Gastrocnemius medialis (tissue), 4 donors: ENCODE results near the gene KIF1B. TPM values are rescaled to one million over a fixed set of nuclear protein-coding genes. Genes with fewer than 3 reads are reported as not detected.

ENCODE experiments used
- ATAC-seq, 2 donors: fragments of 150-250 bp; one replicate each; pipeline ENCODE4 v1.9.1; 2016
- DNase-seq, 2 donors: peaks; one replicate each; pipeline ENCODE4 v3.0.0-alpha.2; 2019
- H3K27ac ChIP-seq, 4 donors: fragments of 200-600 bp; sonication (generic); 1 replicate in 1 of 4; 2 replicates in 3 of 4; pipeline ENCODE4 v1.5.1; 2016 to 2018; ENCODE audit warnings: mild to moderate bottlenecking in 2 of 4, moderate library complexity in 1 of 4
- H3K27me3 ChIP-seq, 3 donors: fragments of 200-600 bp; sonication (generic) in 2 of 3; 1 replicate in 1 of 3; 2 replicates in 2 of 3; pipeline versions ENCODE4 v1.5.1 to v1.6.0; 2016 to 2019; ENCODE audit warnings: mild to moderate bottlenecking in 1 of 3, moderate library complexity in 1 of 3
- H3K36me3 ChIP-seq, 2 donors: fragments of 200-600 bp; sonication (generic) in 1 of 2; one replicate each; pipeline ENCODE4 v1.5.1; 2017 to 2018
- H3K4me1 ChIP-seq, 2 donors: fragments of 200-600 bp; sonication (generic) in 1 of 2; one replicate each; pipeline ENCODE4 v1.5.1; 2016 to 2017; ENCODE audit warnings: mild to moderate bottlenecking in 2 of 2
- H3K4me3 ChIP-seq, 4 donors: fragments of 200-600 bp; sonication (generic) in 3 of 4; 1 replicate in 1 of 4; 2 replicates in 3 of 4; pipeline ENCODE4 v1.5.1; 2016 to 2019; ENCODE audit warnings: mild to moderate bottlenecking in 2 of 4
- H3K9me3 ChIP-seq, 3 donors: fragments of 200-600 bp; sonication (generic) in 2 of 3; 1 replicate in 1 of 3; 2 replicates in 2 of 3; pipeline ENCODE4 v1.5.1; 2016 to 2019
- POLR2A ChIP-seq, 2 donors: fragments of 450-650 bp; IDR thresholded peaks; one replicate each; pipeline ENCODE4 v1.6.1; 2017; ENCODE audit warnings: antibody characterized with exemption in 2 of 2, mild to moderate bottlenecking in 2 of 2, moderate library complexity in 2 of 2
- in situ Hi-C, 4 donors: fragments of 200-750 bp; cut with MboI; loops; one replicate each; pipeline versions ENCODE4 v1.15.0 to v1.8.0; 2017; ENCODE audit warnings: low sequenced_read_pairs in 4 of 4
- intact Hi-C: fragments of 100-400 bp; cut with DNase I; formaldehyde crosslinking; loops from one replicate; pipeline ENCODE4 v1.15.1; 2023; ENCODE audit warnings: low total_unique reads
- total RNA-seq, 4 donors: library from RNA; depleted of rRNA; stranded (reverse); fragments of >200 nt; gene quantifications; one replicate each; pipeline versions ENCODE4 v1.1.0 to v1.2.3, GENCODE V29; 2016
- TF ChIP-seq, protein P1 (sequence below), 5 experiments: fragments of 450-650 bp in 3 of 5; fragments of 200-600 bp in 2 of 5; sonication (generic) in 2 of 5; IDR thresholded peaks in 4 of 5; conservative IDR thresholded peaks in 1 of 5; 1 replicate in 4 of 5; 2 replicates in 1 of 5; pipeline ENCODE4 v1.5.1; 2016 to 2019; ENCODE audit warnings: antibody characterized with exemption in 5 of 5, mild to moderate bottlenecking in 3 of 5, moderate library complexity in 3 of 5

Gene KIF1B
- total RNA-seq, 4 donors from 2014 or later: 203 to 445 (median 306) TPM

- Histone ChIP-seq H3K4me1 (peaks cover 33 to 37% of the 10 kb centered on the region in 2 donors), H3K27ac (peak overlapping the region; percentile 98 to 99 (median 99)), H3K9me3 (no peaks in the 10 kb centered on the region), H3K4me3 (peak overlapping the region; percentile 83 to 89 (median 88)), H3K36me3 (no peaks in the 10 kb centered on the region), H3K27me3 (no peaks in the 10 kb centered on the region)
- in situ Hi-C loops: loop anchor here (10.0 to 25.0 kb wide), 3 partner anchors 125 to 135 kb away; no protein-coding TSS in a partner anchor
- TF ChIP-seq, protein P1, sequence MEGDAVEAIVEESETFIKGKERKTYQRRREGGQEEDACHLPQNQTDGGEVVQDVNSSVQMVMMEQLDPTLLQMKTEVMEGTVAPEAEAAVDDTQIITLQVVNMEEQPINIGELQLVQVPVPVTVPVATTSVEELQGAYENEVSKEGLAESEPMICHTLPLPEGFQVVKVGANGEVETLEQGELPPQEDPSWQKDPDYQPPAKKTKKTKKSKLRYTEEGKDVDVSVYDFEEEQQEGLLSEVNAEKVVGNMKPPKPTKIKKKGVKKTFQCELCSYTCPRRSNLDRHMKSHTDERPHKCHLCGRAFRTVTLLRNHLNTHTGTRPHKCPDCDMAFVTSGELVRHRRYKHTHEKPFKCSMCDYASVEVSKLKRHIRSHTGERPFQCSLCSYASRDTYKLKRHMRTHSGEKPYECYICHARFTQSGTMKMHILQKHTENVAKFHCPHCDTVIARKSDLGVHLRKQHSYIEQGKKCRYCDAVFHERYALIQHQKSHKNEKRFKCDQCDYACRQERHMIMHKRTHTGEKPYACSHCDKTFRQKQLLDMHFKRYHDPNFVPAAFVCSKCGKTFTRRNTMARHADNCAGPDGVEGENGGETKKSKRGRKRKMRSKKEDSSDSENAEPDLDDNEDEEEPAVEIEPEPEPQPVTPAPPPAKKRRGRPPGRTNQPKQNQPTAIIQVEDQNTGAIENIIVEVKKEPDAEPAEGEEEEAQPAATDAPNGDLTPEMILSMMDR (IDR thresholded peaks at IDR 0.05 in 4 of 5, conservative IDR thresholded peaks at IDR 0.05 in 1 of 5): no peak
- no peak for TF ChIP-seq POLR2A (IDR thresholded peaks at IDR 0.05)
- no peak for DNase-seq
- intact Hi-C loops: no loop called here
- ATAC-seq: no peak
These were observed 823 bp upstream of the KIF1B start for GRCh38 chr1:10209590-10209904.

DNA sequence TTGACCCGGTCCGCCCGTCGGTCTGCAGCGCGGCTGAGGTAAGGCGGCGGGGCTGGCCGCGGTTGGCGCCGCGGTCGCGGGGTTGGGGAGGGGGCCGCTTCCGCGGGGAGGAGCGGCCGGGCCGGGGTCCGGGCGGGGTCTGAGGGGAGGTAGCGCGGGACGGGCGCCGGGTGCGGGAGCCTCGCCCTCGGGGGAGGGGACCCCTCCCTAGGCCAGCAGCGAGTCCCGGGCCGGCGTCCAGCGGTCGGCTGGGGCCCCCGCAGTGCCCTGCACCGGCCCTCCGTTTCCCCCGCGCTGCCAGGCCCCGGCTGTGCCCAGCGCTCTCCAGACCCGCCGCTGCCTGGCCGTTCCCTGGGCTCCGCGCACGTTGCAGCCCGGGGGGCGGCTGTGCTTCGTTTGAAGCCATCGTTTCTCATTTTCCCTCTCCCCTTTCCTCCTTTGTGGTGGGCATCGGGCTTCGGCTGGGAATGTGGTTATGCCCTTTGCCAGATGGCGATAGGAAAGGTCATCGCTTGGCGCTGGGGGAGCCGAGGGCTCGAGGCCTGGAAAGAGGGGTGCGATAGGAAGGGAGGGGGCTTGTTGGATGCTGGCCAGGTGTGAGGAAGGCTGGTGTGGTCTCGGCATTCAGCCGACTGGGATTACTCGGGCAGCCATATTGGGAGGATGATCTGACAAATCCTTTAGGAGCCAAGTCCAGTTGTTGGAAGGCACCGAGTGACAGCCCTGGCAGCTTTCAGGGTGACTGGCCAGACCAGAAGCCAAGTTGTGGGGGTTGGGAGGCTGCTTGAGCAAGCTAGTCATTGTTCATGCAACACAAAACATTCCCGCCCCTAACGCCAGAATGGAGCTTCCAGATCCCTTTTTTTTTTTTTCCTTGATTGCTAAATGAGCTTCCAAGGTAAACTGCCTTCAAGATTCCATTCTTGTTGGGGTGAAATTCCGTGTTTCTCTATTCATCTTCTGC is 753 bp downstream of the KIF1B start:
- peaks cover 46 to 47% of the 10 kb centered on the region in 2 donors for H3K4me1 ChIP-seq
- H3K4me3 ChIP-seq: peak overlapping the region; percentile 83 to 89 (median 88)
- no peaks in the 10 kb centered on the region for H3K36me3 ChIP-seq
- no peaks in the 10 kb centered on the region for H3K27me3 ChIP-seq
- H3K27ac ChIP-seq: peak overlapping the region; percentile 98 to 99 (median 99)
- in situ Hi-C loops (loop anchor here in 2 of 4 donors (10.0 to 25.0 kb wide), 2 partner anchors 74 to 126 kb away; no protein-coding TSS in a partner anchor), intact Hi-C loops (loop anchor here (1.0 to 10.0 kb wide), 4 partner anchors 40 to 956 kb away; partner anchors contain the start of gene CENPS)
- TF ChIP-seq, protein P1 (IDR thresholded peaks at IDR 0.05 in 4 of 5, conservative IDR thresholded peaks at IDR 0.05 in 1 of 5): no peak
- peak; percentile 15 to 39 for TF ChIP-seq POLR2A (IDR thresholded peaks at IDR 0.05)
- peak; percentile 82 to 84 for ATAC-seq
- peak; percentile 98 to 99 for DNase-seq
- H3K9me3 ChIP-seq: no peaks in the 10 kb centered on the region

GRCh38 chr1:10211805-10212410 is 1.5 kb downstream of the KIF1B start:
- in situ Hi-C loops: loop anchor here in 2 of 4 donors (10.0 to 25.0 kb wide), 2 partner anchors 73 to 125 kb away; no protein-coding TSS in a partner anchor

DNA sequence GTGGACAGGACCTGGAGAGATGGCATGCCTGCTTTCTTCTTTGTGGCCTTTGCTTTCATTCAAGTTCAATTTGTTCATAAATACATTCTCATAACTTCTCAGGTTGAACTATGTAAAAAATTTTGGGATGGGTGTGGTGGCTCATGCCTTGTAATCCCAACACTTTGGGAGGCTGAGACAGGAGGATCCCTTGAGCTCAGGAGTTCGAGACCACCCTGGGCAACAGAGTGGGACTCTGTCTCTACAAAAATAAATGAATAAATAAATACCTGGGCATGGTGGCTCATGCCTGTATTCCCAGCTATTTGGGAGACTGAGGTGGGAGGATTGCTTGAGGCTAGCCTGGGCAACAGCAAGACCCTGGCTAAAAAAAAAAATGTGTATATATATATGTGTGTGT is 2.1 kb downstream of the KIF1B start:
- Histone ChIP-seq H3K9me3 (no peaks in the 10 kb centered on the region), H3K4me1 (peaks cover 60 to 61% of the 10 kb centered on the region in 2 donors), H3K27me3 (no peaks in the 10 kb centered on the region), H3K27ac (peak overlapping the region; percentile 98 to 99 (median 99)), H3K4me3 (peak overlapping the region; percentile 83 to 89 (median 88)), H3K36me3 (no peaks in the 10 kb centered on the region)
- intact Hi-C loops (loop anchor here (1.0 to 10.0 kb wide), 2 partner anchors 74 to 958 kb away; no protein-coding TSS in a partner anchor), in situ Hi-C loops (loop anchor here in 2 of 4 donors (10.0 to 25.0 kb wide), 2 partner anchors 72 to 125 kb away; no protein-coding TSS in a partner anchor)
- TF ChIP-seq, protein P1 (IDR thresholded peaks at IDR 0.05 in 4 of 5, conservative IDR thresholded peaks at IDR 0.05 in 1 of 5): no peak
- no peak for TF ChIP-seq POLR2A (IDR thresholded peaks at IDR 0.05)
- no peak for ATAC-seq
- no peak for DNase-seq

More at GRCh38 chr1:10211805-10212410, 1.5 kb downstream of the KIF1B start:
- TF ChIP-seq, protein P1 (IDR thresholded peaks at IDR 0.05 in 4 of 5, conservative IDR thresholded peaks at IDR 0.05 in 1 of 5): no peak
- peak in 1 of 2 donors; percentile 41 for TF ChIP-seq POLR2A (IDR thresholded peaks at IDR 0.05)
- peak; percentile 71 to 84 for DNase-seq
- intact Hi-C loops: loop anchor here (1.0 to 10.0 kb wide), 4 partner anchors 39 to 957 kb away; partner anchors contain the start of gene CENPS
- Histone ChIP-seq H3K4me1 (peaks cover 54 to 55% of the 10 kb centered on the region in 2 donors), H3K36me3 (no peaks in the 10 kb centered on the region), H3K4me3 (peak overlapping the region; percentile 83 to 89 (median 88)), H3K27me3 (no peaks in the 10 kb centered on the region), H3K27ac (peak overlapping the region; percentile 98 to 99 (median 99)), H3K9me3 (no peaks in the 10 kb centered on the region)
- ATAC-seq: peak; percentile 71 to 77
